HEK293 (cell line): ENCODE data around the gene NAV2.

Experiments used
- CTCF ChIA-PET: fragments of 350-600 bp; formaldehyde crosslinking; extraction: SDS; loops from one replicate; lab custom pipeline; 2021; ENCODE audit warnings: antibody characterized with exemption; lab: Yijun Ruan, JAX
- POLR2A ChIA-PET: fragments of 300-600 bp; formaldehyde crosslinking; extraction: SDS; loops from one replicate; lab custom pipeline; 2020; ENCODE audit warnings: antibody characterized with exemption, inconsistent platforms; lab: Yijun Ruan, JAX
- H3K27ac ChIP-seq: fragments of 200-500 bp; sonication (Bioruptor generic); 2 replicates; pipeline ENCODE4 v1.5.1; 2014; ENCODE audit warnings: low read depth, low read length, control low read depth, inconsistent platforms; ENCODE audit errors: extremely low read depth
- H3K36me3 ChIP-seq, 2 experiments: fragments of 200-500 bp in 1 of 2; sonication (Bioruptor generic) in 1 of 2; 1 replicate in 1 of 2; 2 replicates in 1 of 2; pipeline ENCODE4 v1.5.1; 2014 to 2017; ENCODE audit warnings: inconsistent platforms in 2 of 2, low read length in 2 of 2; ENCODE audit not compliant: control insufficient read depth in 2 of 2, insufficient read depth in 1 of 2
- H3K4me1 ChIP-seq: fragments of 200-500 bp; sonication (Bioruptor generic); 2 replicates; pipeline ENCODE4 v1.5.1; 2014; ENCODE audit warnings: mild to moderate bottlenecking, low read length, inconsistent platforms; ENCODE audit not compliant: control insufficient read depth, insufficient read depth
- H3K4me3 ChIP-seq: 2 replicates; pipeline ENCODE4 v1.5.1; 2011; ENCODE audit warnings: low read depth, mild to moderate bottlenecking, control low read depth, low read length, moderate library complexity
- H3K9me3 ChIP-seq: fragments of 200-500 bp; sonication (Bioruptor generic); 2 replicates; pipeline ENCODE4 v1.5.1; 2014; ENCODE audit warnings: low read depth, low read length, inconsistent platforms; ENCODE audit not compliant: control insufficient read depth, insufficient read depth
- HIC1 ChIP-seq: fragments of 450-650 bp; formaldehyde crosslinking; IDR thresholded peaks from 2 replicates; pipeline ENCODE4 v1.5.1; 2016; ENCODE audit warnings: missing biosample characterization, missing genetic modification characterization
- INSM2 ChIP-seq: fragments of 450-650 bp; formaldehyde crosslinking; IDR thresholded peaks from 2 replicates; pipeline ENCODE4 v1.5.1; 2016; ENCODE audit warnings: missing biosample characterization, missing genetic modification characterization
- ZBTB44 ChIP-seq: fragments of 450-650 bp; IDR thresholded peaks from 2 replicates; pipeline ENCODE4 v1.5.1; 2018; ENCODE audit warnings: missing biosample characterization, mild to moderate bottlenecking, missing genetic modification characterization
- ZNF157 ChIP-seq: fragments of 450-650 bp; formaldehyde crosslinking; IDR thresholded peaks from 2 replicates; pipeline ENCODE4 v1.5.1; 2016; ENCODE audit warnings: missing biosample characterization, missing genetic modification characterization
- ZNF274 ChIP-seq, 2 experiments: fragments of 200-500 bp in 1 of 2; fragments of 450-650 bp in 1 of 2; sonication (Bioruptor generic) in 1 of 2; formaldehyde crosslinking in 1 of 2; IDR thresholded peaks; 2 replicates each; pipeline versions ENCODE4 v1.5.1 to v1.6.1; 2014 to 2016; ENCODE audit warnings: borderline replicate concordance in 1 of 2, inconsistent platforms in 1 of 2, low read length in 1 of 2, missing biosample characterization in 1 of 2, missing genetic modification characterization in 1 of 2
- ZNF366 ChIP-seq: fragments of 450-650 bp; formaldehyde crosslinking; conservative IDR thresholded peaks from 2 replicates; pipeline ENCODE4 v1.5.1; 2016; ENCODE audit warnings: missing biosample characterization, missing genetic modification characterization
- ZNF473 ChIP-seq: fragments of 450-650 bp; formaldehyde crosslinking; IDR thresholded peaks from 2 replicates; pipeline ENCODE4 v1.5.1; 2017; ENCODE audit warnings: missing biosample characterization, missing genetic modification characterization
- ZSCAN4 ChIP-seq: fragments of 450-650 bp; formaldehyde crosslinking; IDR thresholded peaks from 2 replicates; pipeline ENCODE4 v1.5.1; 2017; ENCODE audit warnings: missing biosample characterization, missing genetic modification characterization
- TF ChIP-seq, protein P1 (sequence below): fragments of 450-650 bp; formaldehyde crosslinking; IDR thresholded peaks from 2 replicates; pipeline ENCODE4 v1.5.1; 2016; ENCODE audit warnings: missing biosample characterization, missing genetic modification characterization

The NAV2 gene

GRCh38 chr11:20131788-20132666 is 419.4 kb downstream of the NAV2 start (continued):
- TF ChIP-seq ZNF157 (tag by site-specific recombination) (no peak), INSM2 (no peak), ZBTB44 (no peak), ZNF274 (IDR thresholded peaks at IDR 0.05; ENCODE audit: low read length) (no peak), ZNF274 (tag by site-specific recombination; IDR thresholded peaks at IDR 0.05; ENCODE audit: borderline replicate concordance) (no peak)
- TF ChIP-seq, protein P1, sequence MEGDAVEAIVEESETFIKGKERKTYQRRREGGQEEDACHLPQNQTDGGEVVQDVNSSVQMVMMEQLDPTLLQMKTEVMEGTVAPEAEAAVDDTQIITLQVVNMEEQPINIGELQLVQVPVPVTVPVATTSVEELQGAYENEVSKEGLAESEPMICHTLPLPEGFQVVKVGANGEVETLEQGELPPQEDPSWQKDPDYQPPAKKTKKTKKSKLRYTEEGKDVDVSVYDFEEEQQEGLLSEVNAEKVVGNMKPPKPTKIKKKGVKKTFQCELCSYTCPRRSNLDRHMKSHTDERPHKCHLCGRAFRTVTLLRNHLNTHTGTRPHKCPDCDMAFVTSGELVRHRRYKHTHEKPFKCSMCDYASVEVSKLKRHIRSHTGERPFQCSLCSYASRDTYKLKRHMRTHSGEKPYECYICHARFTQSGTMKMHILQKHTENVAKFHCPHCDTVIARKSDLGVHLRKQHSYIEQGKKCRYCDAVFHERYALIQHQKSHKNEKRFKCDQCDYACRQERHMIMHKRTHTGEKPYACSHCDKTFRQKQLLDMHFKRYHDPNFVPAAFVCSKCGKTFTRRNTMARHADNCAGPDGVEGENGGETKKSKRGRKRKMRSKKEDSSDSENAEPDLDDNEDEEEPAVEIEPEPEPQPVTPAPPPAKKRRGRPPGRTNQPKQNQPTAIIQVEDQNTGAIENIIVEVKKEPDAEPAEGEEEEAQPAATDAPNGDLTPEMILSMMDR (tag by site-specific recombination), result peak; percentile 78

GRCh38 chr11:20132667-20133039 is 420.0 kb downstream of the NAV2 start:
- ChIA-PET POLR2A (no interaction called here), CTCF (interaction anchor here (0.6 to 6.9 kb wide), 47 partner anchors 9 to 846 kb away, joined by 3 to 52 read pairs (median 5); no protein-coding TSS in a partner anchor)
- Histone ChIP-seq H3K36me3 (no peaks in the 10 kb centered on the region), H3K9me3 (no peaks in the 10 kb centered on the region), H3K4me1 (no peaks in the 10 kb centered on the region)
- TF ChIP-seq ZNF473 (tag by site-specific recombination), result no peak
- TF ChIP-seq, protein P1 (tag by site-specific recombination), result 0 out of 2 replicates have a peak, but pooled peaks have one; percentile 4
- TF ChIP-seq, all 188 proteins: peak for 1
- no peak overlapping the region for H3K4me3 ChIP-seq
- no peak overlapping the region for H3K27ac ChIP-seq

DNA sequence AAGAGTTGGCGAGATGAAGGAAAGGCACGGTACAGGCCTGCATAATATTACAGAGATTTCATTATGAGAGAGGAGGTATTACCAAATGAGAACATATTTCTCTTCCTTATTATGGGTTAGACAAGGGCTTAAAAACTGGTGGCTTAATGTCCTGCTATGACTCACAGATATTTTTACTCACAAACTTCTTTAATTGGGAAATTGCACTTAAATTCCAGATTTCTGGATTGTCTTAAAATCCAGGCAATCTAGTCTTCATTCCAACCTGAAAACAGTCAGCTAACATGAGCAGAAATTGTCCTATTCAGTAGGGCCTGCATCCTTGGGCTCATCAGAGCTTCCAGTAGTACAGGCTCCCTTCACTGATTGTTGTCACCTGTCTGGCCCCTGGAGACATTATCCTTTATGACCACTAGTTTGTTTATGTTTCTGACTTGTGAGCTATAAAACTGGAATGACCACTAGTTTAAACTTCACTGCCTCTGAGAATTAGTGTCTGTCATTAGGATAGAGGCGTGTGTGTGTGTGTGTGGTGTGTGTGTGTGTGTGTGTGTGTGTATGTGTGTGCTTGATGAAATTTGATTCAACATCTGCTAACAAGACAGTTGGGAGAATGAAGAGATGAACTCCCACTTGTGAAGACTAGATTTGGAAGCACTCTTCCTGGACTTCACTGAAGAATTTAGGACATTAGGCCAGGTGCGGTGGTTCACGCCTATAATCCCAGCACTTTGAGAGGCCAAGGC is 422.5 kb downstream of the NAV2 start:
- ChIA-PET CTCF (interaction anchor here (0.6 to 6.9 kb wide), 10 partner anchors 20 to 1058 kb away, joined by 3 to 52 read pairs (median 4); no protein-coding TSS in a partner anchor), POLR2A (no interaction called here)
- Histone ChIP-seq H3K4me3 (no peak overlapping the region), H3K27ac (no peak overlapping the region), H3K4me1 (no peaks in the 10 kb centered on the region), H3K9me3 (no peaks in the 10 kb centered on the region), H3K36me3 (no peaks in the 10 kb centered on the region)
- TF ChIP-seq HIC1 (tag by site-specific recombination) (0 out of 2 replicates have a peak, but pooled peaks have one; percentile 51), ZSCAN4 (peak; percentile 69), ZNF366 (tag by site-specific recombination) (no peak)
